GM12891 (cell line): ENCODE data around the gene PTK7.
"Not testable (repeated sequence)": the region's sequence is repeated elsewhere in the genome, so short reads cannot be mapped to it uniquely, and the experiment has no call there.

Experiments
- POLR2A ChIP-seq: IDR thresholded peaks from 2 replicates; pipeline ENCODE4 v1.6.1; 2011; ENCODE audit warnings: low read depth, low read length, control low read depth
- SPI1 ChIP-seq: IDR thresholded peaks from 2 replicates; pipeline ENCODE4 v1.6.1; 2011; ENCODE audit warnings: low read depth, low read length, control low read depth
- TAF1 ChIP-seq: IDR thresholded peaks from 2 replicates; pipeline ENCODE4 v1.6.1; 2011; ENCODE audit warnings: low read depth, low read length, control low read depth

DNA sequence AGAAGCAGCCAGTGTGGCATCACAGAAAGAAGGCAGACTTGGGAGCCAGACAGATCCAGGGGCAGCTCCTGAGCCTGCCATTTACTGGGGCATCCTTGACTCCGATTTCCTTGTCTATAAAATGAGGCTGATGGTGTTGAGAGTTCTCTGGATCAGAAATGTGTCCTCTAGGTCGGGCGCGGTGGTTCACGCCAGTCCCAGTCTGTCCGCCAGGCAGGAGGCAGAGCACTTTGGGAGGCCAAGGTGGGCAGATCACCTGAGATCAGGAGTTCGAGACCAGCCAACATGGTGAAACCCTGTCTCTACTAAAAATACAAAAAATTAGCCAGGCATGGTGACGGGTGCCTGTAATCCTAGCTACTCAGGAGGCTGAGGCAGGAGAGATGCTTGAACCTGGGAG lies 41.4 kb downstream of the PTK7 start:
- not testable (repeated sequence) for TF ChIP-seq POLR2A, TAF1, SPI1
